HL-60 (cell line): Measurements from ENCODE around the gene PCDHGC4.

ENCODE experiments used
- DNase-seq, 2 experiments: peaks; one replicate each; pipeline ENCODE4 v3.0.0-alpha.2; 2010 to 2020; ENCODE audit warnings: low read depth in 1 of 2, low spot score in 1 of 2
- H3K27ac ChIP-seq: fragments of 250-450 bp; sonication (Bioruptor Pico); replicated peaks from 2 replicates; pipeline ENCODE4 v1.5.1; 2020; ENCODE audit warnings: mild to moderate bottlenecking, moderate library complexity
- H3K27me3 ChIP-seq: fragments of 250-450 bp; sonication (Bioruptor Pico); 2 replicates; pipeline ENCODE4 v1.5.1; 2021; ENCODE audit warnings: mild to moderate bottlenecking, moderate library complexity; ENCODE audit not compliant: insufficient read depth, poor library complexity, severe bottlenecking
- H3K4me3 ChIP-seq: replicated peaks from 2 replicates; pipeline ENCODE4 v1.5.1; 2011; ENCODE audit warnings: mild to moderate bottlenecking, control low read depth, low read length; ENCODE audit not compliant: insufficient read depth
- GABPA ChIP-seq: IDR thresholded peaks from 2 replicates; pipeline ENCODE4 v1.6.1; 2012; ENCODE audit warnings: low read depth
- POLR2AphosphoS5 ChIP-seq: IDR thresholded peaks from 2 replicates; pipeline ENCODE4 v1.6.1; 2012; ENCODE audit warnings: low read depth
- SPI1 ChIP-seq: IDR thresholded peaks from 2 replicates; pipeline ENCODE4 v1.6.1; 2012; ENCODE audit warnings: low read depth, mild to moderate bottlenecking, borderline replicate concordance
- TF ChIP-seq, protein P1 (sequence below): IDR thresholded peaks from one replicate; pipeline ENCODE4 v1.5.1; 2011; ENCODE audit warnings: low read length, control low read depth, inconsistent platforms; ENCODE audit not compliant: insufficient read depth
- TF ChIP-seq, protein P2 (sequence below): IDR thresholded peaks from 2 replicates; pipeline ENCODE4 v1.6.1; 2012; ENCODE audit warnings: low read depth; ENCODE audit not compliant: insufficient replicate concordance

PCDHGC4 gene

DNA sequence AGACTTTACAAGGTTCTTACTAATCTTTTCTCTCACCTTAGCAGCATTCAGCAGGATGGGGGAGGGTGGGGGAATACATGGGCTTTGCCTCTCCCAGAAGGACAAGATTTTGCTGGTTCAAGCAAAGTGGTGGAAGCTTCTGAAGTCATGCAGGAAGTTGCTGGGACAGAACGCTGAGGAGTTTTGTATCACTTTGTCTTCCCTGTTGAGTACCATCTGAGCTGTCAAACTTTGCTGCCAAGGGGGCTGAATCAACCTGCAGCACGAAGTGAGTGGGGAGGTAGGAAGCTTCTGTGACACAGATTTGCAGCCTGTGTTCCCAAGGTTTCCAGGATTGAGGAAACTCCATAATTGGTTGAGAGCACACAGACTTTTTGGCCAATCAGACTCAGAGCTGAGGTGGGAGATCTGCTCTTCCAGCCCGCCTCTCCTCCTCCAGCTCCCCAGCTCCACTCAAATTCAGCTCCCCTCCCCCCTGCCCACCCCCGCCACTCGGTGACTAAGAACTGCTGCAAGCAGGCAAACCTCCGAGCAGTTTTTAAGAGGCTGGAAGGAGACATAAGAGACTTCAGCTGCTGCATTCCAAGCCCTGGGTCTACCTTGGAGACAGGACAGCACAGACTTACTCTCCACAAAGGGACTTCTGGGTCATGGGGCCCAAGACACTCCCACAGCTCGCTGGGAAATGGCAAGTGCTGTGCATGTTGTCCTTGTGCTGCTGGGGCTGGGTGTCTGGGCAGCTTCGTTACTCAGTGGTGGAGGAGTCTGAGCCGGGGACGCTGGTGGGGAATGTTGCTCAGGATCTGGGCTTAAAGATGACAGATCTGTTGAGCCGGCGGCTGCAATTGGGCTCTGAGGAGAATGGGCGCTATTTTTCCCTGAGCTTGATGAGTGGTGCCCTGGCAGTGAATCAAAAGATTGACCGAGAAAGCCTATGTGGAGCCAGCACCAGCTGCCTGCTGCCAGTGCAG, 4.0 kb downstream of the PCDHGC4 start, which contains the start of gene PCDHGC5:
Gene PCDHGC5, plus strand, starts transcription at position 491 of the 971 bp plus-strand sequence. Its CDS starts 160 bp downstream, at position 651.
- peaks cover 59% of the 10 kb centered on the region for H3K27me3 ChIP-seq
- no peak for DNase-seq
- no peak within 1 kb of the TSS for H3K4me3 ChIP-seq
- TF ChIP-seq SPI1 (no peak), GABPA (no peak), POLR2AphosphoS5 (no peak)
- TF ChIP-seq, protein P1, sequence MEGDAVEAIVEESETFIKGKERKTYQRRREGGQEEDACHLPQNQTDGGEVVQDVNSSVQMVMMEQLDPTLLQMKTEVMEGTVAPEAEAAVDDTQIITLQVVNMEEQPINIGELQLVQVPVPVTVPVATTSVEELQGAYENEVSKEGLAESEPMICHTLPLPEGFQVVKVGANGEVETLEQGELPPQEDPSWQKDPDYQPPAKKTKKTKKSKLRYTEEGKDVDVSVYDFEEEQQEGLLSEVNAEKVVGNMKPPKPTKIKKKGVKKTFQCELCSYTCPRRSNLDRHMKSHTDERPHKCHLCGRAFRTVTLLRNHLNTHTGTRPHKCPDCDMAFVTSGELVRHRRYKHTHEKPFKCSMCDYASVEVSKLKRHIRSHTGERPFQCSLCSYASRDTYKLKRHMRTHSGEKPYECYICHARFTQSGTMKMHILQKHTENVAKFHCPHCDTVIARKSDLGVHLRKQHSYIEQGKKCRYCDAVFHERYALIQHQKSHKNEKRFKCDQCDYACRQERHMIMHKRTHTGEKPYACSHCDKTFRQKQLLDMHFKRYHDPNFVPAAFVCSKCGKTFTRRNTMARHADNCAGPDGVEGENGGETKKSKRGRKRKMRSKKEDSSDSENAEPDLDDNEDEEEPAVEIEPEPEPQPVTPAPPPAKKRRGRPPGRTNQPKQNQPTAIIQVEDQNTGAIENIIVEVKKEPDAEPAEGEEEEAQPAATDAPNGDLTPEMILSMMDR, result no peak
- TF ChIP-seq, protein P2, sequence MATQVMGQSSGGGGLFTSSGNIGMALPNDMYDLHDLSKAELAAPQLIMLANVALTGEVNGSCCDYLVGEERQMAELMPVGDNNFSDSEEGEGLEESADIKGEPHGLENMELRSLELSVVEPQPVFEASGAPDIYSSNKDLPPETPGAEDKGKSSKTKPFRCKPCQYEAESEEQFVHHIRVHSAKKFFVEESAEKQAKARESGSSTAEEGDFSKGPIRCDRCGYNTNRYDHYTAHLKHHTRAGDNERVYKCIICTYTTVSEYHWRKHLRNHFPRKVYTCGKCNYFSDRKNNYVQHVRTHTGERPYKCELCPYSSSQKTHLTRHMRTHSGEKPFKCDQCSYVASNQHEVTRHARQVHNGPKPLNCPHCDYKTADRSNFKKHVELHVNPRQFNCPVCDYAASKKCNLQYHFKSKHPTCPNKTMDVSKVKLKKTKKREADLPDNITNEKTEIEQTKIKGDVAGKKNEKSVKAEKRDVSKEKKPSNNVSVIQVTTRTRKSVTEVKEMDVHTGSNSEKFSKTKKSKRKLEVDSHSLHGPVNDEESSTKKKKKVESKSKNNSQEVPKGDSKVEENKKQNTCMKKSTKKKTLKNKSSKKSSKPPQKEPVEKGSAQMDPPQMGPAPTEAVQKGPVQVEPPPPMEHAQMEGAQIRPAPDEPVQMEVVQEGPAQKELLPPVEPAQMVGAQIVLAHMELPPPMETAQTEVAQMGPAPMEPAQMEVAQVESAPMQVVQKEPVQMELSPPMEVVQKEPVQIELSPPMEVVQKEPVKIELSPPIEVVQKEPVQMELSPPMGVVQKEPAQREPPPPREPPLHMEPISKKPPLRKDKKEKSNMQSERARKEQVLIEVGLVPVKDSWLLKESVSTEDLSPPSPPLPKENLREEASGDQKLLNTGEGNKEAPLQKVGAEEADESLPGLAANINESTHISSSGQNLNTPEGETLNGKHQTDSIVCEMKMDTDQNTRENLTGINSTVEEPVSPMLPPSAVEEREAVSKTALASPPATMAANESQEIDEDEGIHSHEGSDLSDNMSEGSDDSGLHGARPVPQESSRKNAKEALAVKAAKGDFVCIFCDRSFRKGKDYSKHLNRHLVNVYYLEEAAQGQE, result no peak
- H3K27ac ChIP-seq, result no peak within 1 kb of the TSS

DNA sequence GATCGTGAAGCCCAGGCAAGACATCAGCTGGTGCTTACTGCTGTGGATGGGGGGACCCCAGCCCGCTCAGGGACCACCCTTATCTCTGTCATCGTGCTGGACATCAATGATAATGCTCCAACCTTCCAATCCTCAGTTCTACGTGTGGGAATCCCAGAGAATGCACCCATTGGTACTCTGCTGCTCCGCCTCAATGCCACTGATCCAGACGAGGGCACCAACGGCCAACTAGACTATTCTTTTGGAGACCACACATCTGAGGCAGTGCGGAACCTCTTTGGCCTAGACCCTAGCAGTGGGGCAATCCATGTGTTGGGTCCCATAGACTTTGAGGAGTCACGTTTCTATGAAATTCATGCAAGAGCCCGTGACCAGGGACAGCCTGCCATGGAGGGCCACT, 5.0 kb downstream of the PCDHGC4 start:
- TF ChIP-seq GABPA (no peak), SPI1 (no peak), POLR2AphosphoS5 (no peak)
- TF ChIP-seq, protein P2, result no peak
- TF ChIP-seq, protein P1, result no peak
- peaks cover 50% of the 10 kb centered on the region for H3K27me3 ChIP-seq
- no peak overlapping the region for H3K27ac ChIP-seq
- no peak overlapping the region for H3K4me3 ChIP-seq
- no peak for DNase-seq

DNA sequence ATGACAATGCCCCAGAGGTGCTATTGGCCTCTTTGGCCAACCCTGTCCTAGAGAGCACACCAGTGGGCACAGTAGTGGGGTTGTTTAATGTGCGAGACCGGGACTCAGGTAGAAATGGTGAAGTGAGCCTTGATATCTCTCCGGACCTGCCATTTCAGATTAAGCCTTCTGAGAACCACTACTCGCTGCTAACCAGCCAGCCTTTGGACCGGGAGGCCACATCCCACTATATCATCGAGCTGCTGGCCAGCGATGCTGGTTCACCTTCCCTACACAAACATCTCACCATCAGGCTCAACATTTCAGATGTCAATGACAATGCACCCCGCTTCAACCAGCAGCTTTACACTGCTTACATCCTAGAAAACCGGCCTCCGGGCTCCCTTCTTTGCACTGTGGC, 5.4 kb downstream of the PCDHGC4 start:
- Histone ChIP-seq H3K27ac (no peak overlapping the region), H3K4me3 (no peak overlapping the region), H3K27me3 (peaks cover 48% of the 10 kb centered on the region)
- no peak for DNase-seq
- TF ChIP-seq GABPA, result no peak
- TF ChIP-seq, protein P1, result no peak
- TF ChIP-seq SPI1, result no peak
- TF ChIP-seq, protein P2, result no peak
- TF ChIP-seq POLR2AphosphoS5, result no peak
